Ascending aorta (tissue), 2 donors: ENCODE data around the gene PLCH2. TPM values are rescaled to one million over a fixed set of nuclear protein-coding genes. Genes with fewer than 3 reads are reported as not detected.

Source experiments
- DNase-seq, 2 donors: peaks; one replicate each; pipeline ENCODE4 v3.0.0-alpha.2; 2019; ENCODE audit warnings: low spot score in 2 of 2
- H3K27ac ChIP-seq, 2 donors: fragments of 200-600 bp; sonication (generic); one replicate each; pipeline ENCODE4 v1.5.1; 2016 to 2017; ENCODE audit warnings: mild to moderate bottlenecking in 1 of 2
- H3K27me3 ChIP-seq: fragments of 200-600 bp; sonication (generic); one replicate; pipeline ENCODE4 v1.5.1; 2017
- H3K36me3 ChIP-seq, 2 donors: fragments of 200-600 bp; sonication (generic); one replicate each; pipeline ENCODE4 v1.5.1; 2016
- H3K4me1 ChIP-seq, 2 donors: fragments of 200-600 bp; sonication (generic); one replicate each; pipeline ENCODE4 v1.5.1; 2016 to 2017; ENCODE audit warnings: mild to moderate bottlenecking in 1 of 2
- H3K4me3 ChIP-seq, 2 donors: fragments of 200-600 bp; sonication (generic); one replicate each; pipeline ENCODE4 v1.5.1; 2016 to 2017; ENCODE audit warnings: mild to moderate bottlenecking in 1 of 2
- H3K9me3 ChIP-seq, 2 donors: fragments of 200-600 bp; sonication (generic); one replicate each; pipeline ENCODE4 v1.5.1; 2016
- CTCF ChIP-seq, 3 experiments: fragments of 200-600 bp in 2 of 3; fragments of 450-650 bp in 1 of 3; sonication (generic) in 2 of 3; IDR thresholded peaks; one replicate each; pipeline ENCODE4 v1.5.1; 2016 to 2019; ENCODE audit warnings: antibody characterized with exemption in 3 of 3, mild to moderate bottlenecking in 1 of 3, moderate library complexity in 1 of 3
- intact Hi-C: fragments of 100-400 bp; cut with DNase I; formaldehyde crosslinking; loops from one replicate; pipeline ENCODE4 v1.15.1; 2023
- total RNA-seq: library from RNA; depleted of rRNA; stranded (reverse); fragments of >200 nt; gene quantifications from one replicate; pipeline ENCODE4 v1.1.0, GENCODE V29; 2016

PLCH2 gene
- total RNA-seq, 1 donor from 2014 or later = not detected

DNA sequence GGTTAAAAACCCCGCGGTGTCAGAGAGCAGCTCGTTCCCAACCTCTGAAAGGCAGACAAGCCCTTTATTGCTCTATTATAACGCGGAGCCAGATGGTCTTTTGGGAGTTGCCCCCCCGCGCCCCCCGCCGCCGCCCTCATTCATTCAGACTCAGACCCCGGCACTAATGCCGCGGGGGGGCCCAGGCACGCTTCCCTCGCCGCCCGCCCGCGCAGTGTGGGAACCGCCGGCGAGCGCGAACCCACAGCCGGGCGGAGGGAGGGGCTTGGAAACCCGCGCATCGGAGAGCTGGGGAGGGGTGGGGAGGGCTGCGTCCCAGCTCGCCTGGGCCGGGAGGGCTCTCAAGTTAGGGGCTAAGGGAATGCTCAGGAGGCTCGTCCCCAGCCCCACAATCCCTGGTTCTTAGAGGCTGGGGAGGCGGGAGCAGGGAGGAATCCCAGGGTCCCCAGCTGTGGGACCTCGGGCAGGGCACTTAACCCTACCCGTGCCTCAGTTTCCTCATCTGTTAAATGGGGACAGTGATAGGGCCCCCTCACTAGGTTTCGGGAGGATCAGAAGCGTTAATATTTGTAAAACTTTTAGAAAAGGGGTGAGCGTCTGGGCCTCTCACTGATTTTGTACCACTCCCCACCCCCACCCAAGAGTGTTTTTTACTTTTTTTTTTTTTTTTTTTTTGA lies 64.9 kb downstream of the PLCH2 start:
- Histone ChIP-seq H3K27ac (no peak overlapping the region), H3K4me3 (no peak overlapping the region), H3K27me3 (peaks cover 3% of the 10 kb centered on the region), H3K4me1 (peaks cover 0 to 11% of the 10 kb centered on the region in 2 donors), H3K36me3 (no peaks in the 10 kb centered on the region), H3K9me3 (no peaks in the 10 kb centered on the region)
- intact Hi-C loops = no loop called here
- no peak for TF ChIP-seq CTCF (IDR thresholded peaks at IDR 0.05)
- no peak for DNase-seq

GRCh38 chr1:2541619-2542245 lies 65.6 kb downstream of the PLCH2 start:
- no peak overlapping the region for H3K4me3 ChIP-seq
- TF ChIP-seq CTCF (IDR thresholded peaks at IDR 0.05) = no peak
- DNase-seq = no peak
- no peaks in the 10 kb centered on the region for H3K36me3 ChIP-seq
- no peaks in the 10 kb centered on the region for H3K9me3 ChIP-seq
- peaks cover 3 to 17% of the 10 kb centered on the region in 2 donors for H3K4me1 ChIP-seq
- intact Hi-C loops = no loop called here
- peaks cover 3% of the 10 kb centered on the region for H3K27me3 ChIP-seq
- no peak overlapping the region for H3K27ac ChIP-seq

DNA sequence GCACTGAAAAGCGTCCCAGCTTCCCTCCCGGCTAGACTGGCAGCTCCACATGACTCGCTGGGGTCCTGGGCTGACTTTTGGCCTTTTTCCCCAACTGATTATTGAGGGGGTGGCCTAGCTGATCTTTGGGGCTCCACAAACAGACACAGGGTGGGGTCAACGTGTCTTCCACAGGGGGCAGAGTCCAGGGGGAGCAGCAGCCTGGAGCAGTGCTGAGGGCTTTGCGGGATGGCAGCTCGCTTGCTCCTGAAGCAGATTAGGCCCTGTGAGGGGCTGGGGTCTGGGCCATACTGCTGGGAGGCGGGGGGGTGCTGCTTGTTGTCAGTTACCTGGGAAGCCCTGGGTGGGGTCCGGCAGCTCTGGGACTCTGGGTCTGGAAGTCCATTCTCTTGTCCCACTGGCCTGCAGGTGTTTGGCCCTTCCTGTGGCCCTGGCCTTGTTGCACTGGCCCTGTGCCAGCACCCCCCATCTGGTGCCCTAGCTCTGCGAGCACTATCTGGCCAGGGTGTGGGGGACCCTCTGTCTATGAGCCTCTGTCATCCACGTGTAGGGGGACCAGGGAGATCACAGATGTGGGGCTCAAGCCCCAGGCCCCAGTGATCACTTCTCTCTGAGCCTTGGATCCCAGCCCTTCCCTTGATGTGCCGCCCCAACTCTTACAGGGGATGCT lies 66.3 kb downstream of the PLCH2 start:
- no peak overlapping the region for H3K27ac ChIP-seq
- no peaks in the 10 kb centered on the region for H3K9me3 ChIP-seq
- DNase-seq = no peak
- no peak for TF ChIP-seq CTCF (IDR thresholded peaks at IDR 0.05)
- intact Hi-C loops = no loop called here
- no peaks in the 10 kb centered on the region for H3K36me3 ChIP-seq
- H3K4me1 ChIP-seq = peaks cover 7 to 22% of the 10 kb centered on the region in 2 donors
- no peak overlapping the region for H3K4me3 ChIP-seq
- H3K27me3 ChIP-seq = peaks cover 3% of the 10 kb centered on the region

- intact Hi-C loops = no loop called here
Observed at GRCh38 chr1:2543543-2544092, 67.5 kb downstream of the PLCH2 start.

More at GRCh38 chr1:2543543-2544092, 67.5 kb downstream of the PLCH2 start:
- Histone ChIP-seq H3K4me1 (peaks cover 9 to 32% of the 10 kb centered on the region in 2 donors), H3K9me3 (no peaks in the 10 kb centered on the region), H3K36me3 (no peaks in the 10 kb centered on the region), H3K27me3 (peaks cover 3% of the 10 kb centered on the region), H3K4me3 (no peak overlapping the region), H3K27ac (no peak overlapping the region)
- TF ChIP-seq CTCF (IDR thresholded peaks at IDR 0.05) = no peak
- DNase-seq = no peak
